Mucosa of stomach (tissue), 1 donor: ENCODE measurements around the gene LILRA6.
A peak's percentile ranks its signal among the peaks of the same experiment; 100 is the strongest.
"Not testable (repeated sequence)": the region's sequence is repeated elsewhere in the genome, so short reads cannot be mapped to it uniquely, and the experiment has no call there.

Experiments
- H3K27me3 ChIP-seq: one replicate; pipeline ENCODE4 v1.7.0; 2013; ENCODE audit warnings: mild to moderate bottlenecking, low read length; ENCODE audit not compliant: control insufficient read depth, insufficient read depth
- H3K36me3 ChIP-seq: one replicate; pipeline ENCODE4 v1.7.0; 2013; ENCODE audit warnings: low read length; ENCODE audit not compliant: control insufficient read depth, insufficient read depth
- H3K4me1 ChIP-seq: one replicate; pipeline ENCODE4 v1.7.0; 2013; ENCODE audit warnings: mild to moderate bottlenecking, low read length; ENCODE audit not compliant: control insufficient read depth, insufficient read depth
- H3K4me3 ChIP-seq: one replicate; pipeline ENCODE4 v1.7.0; 2013; ENCODE audit warnings: low read length
- H3K9ac ChIP-seq: one replicate; pipeline ENCODE4 v1.7.0; 2013; ENCODE audit warnings: mild to moderate bottlenecking, low read length, moderate library complexity
- H3K9me3 ChIP-seq: one replicate; pipeline ENCODE4 v1.7.0; 2013; ENCODE audit warnings: mild to moderate bottlenecking, low read length, moderate library complexity; ENCODE audit not compliant: control insufficient read depth
- donor health status: Pancreatic carcinoma.

LILRA6 gene

GRCh38 chr19:54207983-54208783 is 34.4 kb downstream of the LILRA6 start:
- no peak overlapping the region for H3K4me3 ChIP-seq
- no peaks in the 10 kb centered on the region for H3K27me3 ChIP-seq
- no peaks in the 10 kb centered on the region for H3K9me3 ChIP-seq
- H3K36me3 ChIP-seq, result peaks cover 16% of the 10 kb centered on the region
- peaks cover 62% of the 10 kb centered on the region for H3K4me1 ChIP-seq
- H3K9ac ChIP-seq, result no peak overlapping the region

- Histone ChIP-seq H3K36me3 (peaks cover 16% of the 10 kb centered on the region), H3K27me3 (no peaks in the 10 kb centered on the region), H3K4me3 (no peak overlapping the region), H3K4me1 (peaks cover 68% of the 10 kb centered on the region), H3K9ac (no peak overlapping the region), H3K9me3 (no peaks in the 10 kb centered on the region)
Measured at GRCh38 chr19:54207676-54207982, 35.0 kb downstream of the LILRA6 start.

- H3K36me3 ChIP-seq, result peaks cover 21% of the 10 kb centered on the region
- not testable (repeated sequence) for H3K27me3 ChIP-seq, H3K9me3 ChIP-seq, H3K9ac ChIP-seq, H3K4me3 ChIP-seq
- peaks cover 72% of the 10 kb centered on the region for H3K4me1 ChIP-seq
Measured at GRCh38 chr19:54207193-54207592, 35.4 kb downstream of the LILRA6 start.

GRCh38 chr19:54206831-54207177 is 35.8 kb downstream of the LILRA6 start:
- Histone ChIP-seq H3K36me3 (peaks cover 22% of the 10 kb centered on the region), H3K4me1 (peaks cover 76% of the 10 kb centered on the region), H3K9ac (no peak overlapping the region), H3K9me3 (no peaks in the 10 kb centered on the region), H3K27me3 (no peaks in the 10 kb centered on the region), H3K4me3 (no peak overlapping the region)

- Histone ChIP-seq H3K36me3 (peaks cover 22% of the 10 kb centered on the region), H3K27me3 (no peaks in the 10 kb centered on the region), H3K9me3 (no peaks in the 10 kb centered on the region), H3K4me3 (no peak overlapping the region), H3K4me1 (peaks cover 81% of the 10 kb centered on the region), H3K9ac (no peak overlapping the region)
Measured at GRCh38 chr19:54206030-54206830, 36.4 kb downstream of the LILRA6 start.

- Histone ChIP-seq H3K4me3 (no peak overlapping the region), H3K27me3 (no peaks in the 10 kb centered on the region), H3K36me3 (peaks cover 22% of the 10 kb centered on the region), H3K4me1 (peaks cover 68% of the 10 kb centered on the region), H3K9ac (no peak overlapping the region), H3K9me3 (no peaks in the 10 kb centered on the region)
Measured at GRCh38 chr19:54204767-54205468, 37.7 kb downstream of the LILRA6 start.

- H3K36me3 ChIP-seq, result peaks cover 22% of the 10 kb centered on the region
- H3K9me3 ChIP-seq, result no peaks in the 10 kb centered on the region
- H3K9ac ChIP-seq, result peak overlapping the region; percentile 11
- H3K27me3 ChIP-seq, result no peaks in the 10 kb centered on the region
- peaks cover 51% of the 10 kb centered on the region for H3K4me1 ChIP-seq
- H3K4me3 ChIP-seq, result no peak overlapping the region
Measured at GRCh38 chr19:54203151-54203611, 39.4 kb downstream of the LILRA6 start.

GRCh38 chr19:54201980-54202379 is 40.6 kb downstream of the LILRA6 start:
- Histone ChIP-seq H3K9ac (peak overlapping the region; percentile 94), H3K36me3 (peaks cover 19% of the 10 kb centered on the region), H3K27me3 (no peaks in the 10 kb centered on the region), H3K4me3 (no peak overlapping the region), H3K4me1 (peaks cover 46% of the 10 kb centered on the region), H3K9me3 (no peaks in the 10 kb centered on the region)

- H3K9me3 ChIP-seq, result no peaks in the 10 kb centered on the region
- H3K27me3 ChIP-seq, result no peaks in the 10 kb centered on the region
- H3K36me3 ChIP-seq, result peaks cover 12% of the 10 kb centered on the region
- peak overlapping the region; percentile 94 for H3K9ac ChIP-seq
- H3K4me3 ChIP-seq, result peak overlapping the region; percentile 31
- peaks cover 39% of the 10 kb centered on the region for H3K4me1 ChIP-seq
Measured at GRCh38 chr19:54201172-54201701, 41.4 kb downstream of the LILRA6 start.

- Histone ChIP-seq H3K9me3 (no peaks in the 10 kb centered on the region), H3K4me3 (no peak overlapping the region), H3K4me1 (peaks cover 30% of the 10 kb centered on the region), H3K27me3 (no peaks in the 10 kb centered on the region), H3K36me3 (peaks cover 8% of the 10 kb centered on the region), H3K9ac (no peak overlapping the region)
Measured at GRCh38 chr19:54199401-54199800, 43.2 kb downstream of the LILRA6 start.

GRCh38 chr19:54197121-54197520 is 45.5 kb downstream of the LILRA6 start:
- no peaks in the 10 kb centered on the region for H3K27me3 ChIP-seq
- H3K9me3 ChIP-seq, result no peaks in the 10 kb centered on the region
- peaks cover under 1% of the 10 kb centered on the region for H3K36me3 ChIP-seq
- no peak overlapping the region for H3K9ac ChIP-seq
- H3K4me3 ChIP-seq, result no peak overlapping the region
- H3K4me1 ChIP-seq, result peaks cover 13% of the 10 kb centered on the region

- Histone ChIP-seq H3K9ac (no peak overlapping the region), H3K4me1 (peaks cover 13% of the 10 kb centered on the region), H3K27me3 (no peaks in the 10 kb centered on the region), H3K9me3 (no peaks in the 10 kb centered on the region), H3K4me3 (no peak overlapping the region), H3K36me3 (no peaks in the 10 kb centered on the region)
Measured at GRCh38 chr19:54196536-54196935, 46.1 kb downstream of the LILRA6 start.
